ENCODE results near the gene C21orf91.
A peak's percentile ranks its signal among the peaks of the same experiment; 100 is the strongest.

The C21orf91 gene

DNA sequence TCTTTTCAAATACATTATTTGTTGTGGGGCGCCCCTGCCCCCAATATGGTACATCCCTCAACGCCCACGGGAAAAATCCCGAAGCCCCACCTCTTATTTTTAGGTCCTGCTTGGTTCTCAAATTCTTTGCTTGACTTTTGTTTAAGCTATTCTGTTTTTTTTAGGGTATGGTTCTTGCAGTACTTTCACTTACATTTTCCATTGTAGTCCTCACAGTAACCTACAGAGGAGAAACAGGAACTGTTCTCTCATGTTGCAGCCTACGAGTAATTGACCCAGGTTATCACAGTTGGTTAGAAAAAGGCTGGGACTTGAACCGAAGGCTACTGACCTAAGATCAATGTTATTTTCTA lies 697 bp upstream of the C21orf91 start:
- peak; percentile 41 for DNase-seq (ENCODE audit: extremely low read depth, low read depth)
- TF ChIP-seq, protein P1, sequence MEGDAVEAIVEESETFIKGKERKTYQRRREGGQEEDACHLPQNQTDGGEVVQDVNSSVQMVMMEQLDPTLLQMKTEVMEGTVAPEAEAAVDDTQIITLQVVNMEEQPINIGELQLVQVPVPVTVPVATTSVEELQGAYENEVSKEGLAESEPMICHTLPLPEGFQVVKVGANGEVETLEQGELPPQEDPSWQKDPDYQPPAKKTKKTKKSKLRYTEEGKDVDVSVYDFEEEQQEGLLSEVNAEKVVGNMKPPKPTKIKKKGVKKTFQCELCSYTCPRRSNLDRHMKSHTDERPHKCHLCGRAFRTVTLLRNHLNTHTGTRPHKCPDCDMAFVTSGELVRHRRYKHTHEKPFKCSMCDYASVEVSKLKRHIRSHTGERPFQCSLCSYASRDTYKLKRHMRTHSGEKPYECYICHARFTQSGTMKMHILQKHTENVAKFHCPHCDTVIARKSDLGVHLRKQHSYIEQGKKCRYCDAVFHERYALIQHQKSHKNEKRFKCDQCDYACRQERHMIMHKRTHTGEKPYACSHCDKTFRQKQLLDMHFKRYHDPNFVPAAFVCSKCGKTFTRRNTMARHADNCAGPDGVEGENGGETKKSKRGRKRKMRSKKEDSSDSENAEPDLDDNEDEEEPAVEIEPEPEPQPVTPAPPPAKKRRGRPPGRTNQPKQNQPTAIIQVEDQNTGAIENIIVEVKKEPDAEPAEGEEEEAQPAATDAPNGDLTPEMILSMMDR (IDR thresholded peaks at IDR 0.05; ENCODE audit: low read depth, low read length, missing control alignments), result no peak
- H3K4me3 ChIP-seq (replicated peaks; ENCODE audit: low read depth, low read length), result peak overlapping the region; percentile 86

DNA sequence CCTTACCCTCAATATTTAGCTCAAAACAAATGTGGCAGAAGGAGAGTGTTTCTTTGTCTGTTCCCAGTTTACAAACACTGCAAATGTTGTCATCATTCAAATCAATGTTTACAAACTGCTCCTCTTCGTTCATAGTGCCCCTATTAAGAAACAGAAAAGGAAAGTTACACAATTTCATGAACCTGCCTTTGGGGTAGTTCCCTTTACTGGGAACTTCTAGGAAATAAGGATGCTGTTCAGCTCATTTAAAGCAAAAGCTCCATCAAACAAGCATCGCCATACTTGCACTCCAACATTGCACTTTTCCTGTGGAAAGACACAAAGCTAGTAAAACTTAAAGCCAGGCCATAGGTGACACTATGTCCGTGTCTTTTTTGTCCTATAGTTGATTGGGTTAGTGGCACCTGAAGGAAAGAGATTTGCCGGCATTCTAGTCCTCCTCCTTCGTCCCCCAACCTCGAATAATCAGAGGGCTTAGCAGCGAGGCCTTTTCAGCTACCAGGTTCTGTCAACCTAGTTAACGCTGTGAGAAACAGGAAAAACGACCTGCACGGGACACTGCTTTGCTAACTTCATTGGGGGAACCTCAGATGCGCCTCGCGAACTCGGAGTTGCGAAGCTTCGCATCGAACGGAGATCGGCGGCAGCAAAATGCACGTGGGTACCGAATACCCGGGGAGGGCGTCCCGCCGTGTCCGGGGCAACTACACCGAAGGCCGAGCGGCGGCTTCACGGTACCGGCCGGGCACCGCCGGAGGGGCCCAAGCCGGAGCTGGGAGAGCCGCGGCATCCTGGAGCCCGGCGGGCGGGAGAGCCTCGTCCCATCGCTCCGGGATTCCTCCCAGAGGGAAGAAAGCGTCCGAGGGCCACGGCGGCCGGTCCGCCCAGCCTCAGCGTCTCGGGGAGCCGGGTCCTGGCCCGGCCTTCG lies 706 bp downstream of the C21orf91 start:
- H3K4me3 ChIP-seq (replicated peaks; ENCODE audit: low read depth, low read length), result peak overlapping the region; percentile 86
- DNase-seq (ENCODE audit: extremely low read depth, low read depth), result no peak
- TF ChIP-seq, protein P1 (IDR thresholded peaks at IDR 0.05; ENCODE audit: low read depth, low read length, missing control alignments), result no peak

DNA sequence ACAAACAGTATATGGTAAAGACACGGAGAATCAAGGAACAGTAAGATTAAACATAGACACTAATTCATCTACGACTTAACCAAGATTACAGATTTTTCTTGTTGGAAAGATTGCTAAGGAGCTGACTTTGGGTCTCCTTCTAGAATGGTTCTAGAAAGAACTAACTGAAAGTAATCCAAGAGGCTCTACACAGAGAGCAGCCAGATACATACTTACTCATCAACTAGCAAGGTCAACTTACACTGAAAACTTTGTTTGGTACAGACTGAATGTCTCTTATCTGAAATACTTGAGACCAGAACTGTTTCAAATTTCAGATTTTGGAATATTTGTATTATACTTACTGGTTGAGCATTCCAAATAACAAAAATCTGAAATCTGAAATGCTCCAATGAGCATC lies 5.8 kb downstream of the C21orf91 start:
- no peak overlapping the region for H3K4me3 ChIP-seq (replicated peaks; ENCODE audit: low read depth, low read length)
- TF ChIP-seq, protein P1 (IDR thresholded peaks at IDR 0.05; ENCODE audit: low read depth, low read length, missing control alignments), result no peak
- DNase-seq (ENCODE audit: extremely low read depth, low read depth), result no peak

DNA sequence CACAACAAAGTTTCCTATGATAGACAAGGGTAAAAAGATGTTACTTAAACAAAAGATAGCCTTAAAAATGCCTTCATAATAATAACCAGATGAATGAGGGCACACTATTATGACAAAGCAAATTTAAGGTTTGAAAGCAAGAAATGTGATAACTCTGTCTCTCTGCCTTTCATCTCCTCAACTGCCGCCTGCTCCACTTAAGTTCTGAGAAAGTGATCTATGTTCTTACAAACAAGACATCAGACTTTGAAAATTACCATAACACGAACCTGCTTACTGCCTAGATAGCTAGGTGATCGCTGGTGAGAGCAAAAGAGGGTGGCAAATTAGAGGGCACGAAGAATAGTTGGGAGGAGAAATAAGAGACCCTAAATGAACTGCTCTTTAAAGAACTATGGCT lies 13.2 kb downstream of the C21orf91 start:
- TF ChIP-seq, protein P1 (IDR thresholded peaks at IDR 0.05; ENCODE audit: low read depth, low read length, missing control alignments), result no peak
- DNase-seq (ENCODE audit: extremely low read depth, low read depth), result no peak
- H3K4me3 ChIP-seq (replicated peaks; ENCODE audit: low read depth, low read length), result no peak overlapping the region

DNA sequence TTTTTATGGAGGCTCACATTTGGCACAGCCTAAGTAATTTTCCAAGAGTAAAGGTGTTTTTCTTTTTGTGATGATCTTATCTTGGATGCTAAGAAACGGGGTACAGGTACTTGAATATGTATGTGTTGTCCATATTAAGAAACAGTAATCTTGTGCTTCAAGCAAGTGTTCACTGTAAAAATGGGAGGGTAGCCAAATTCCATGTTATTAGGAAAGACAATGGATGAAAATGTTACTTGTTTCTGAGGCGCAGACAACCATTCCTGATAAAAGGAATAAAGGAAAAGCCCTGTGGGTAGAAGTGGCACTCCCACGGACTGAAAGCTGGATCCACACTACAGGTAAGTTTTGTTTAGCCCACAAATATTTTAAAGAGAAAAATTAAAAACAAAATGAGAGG lies 15.6 kb downstream of the C21orf91 start:
- no peak for DNase-seq (ENCODE audit: extremely low read depth, low read depth)
- no peak overlapping the region for H3K4me3 ChIP-seq (replicated peaks; ENCODE audit: low read depth, low read length)
- TF ChIP-seq, protein P1 (IDR thresholded peaks at IDR 0.05; ENCODE audit: low read depth, low read length, missing control alignments), result no peak

DNA sequence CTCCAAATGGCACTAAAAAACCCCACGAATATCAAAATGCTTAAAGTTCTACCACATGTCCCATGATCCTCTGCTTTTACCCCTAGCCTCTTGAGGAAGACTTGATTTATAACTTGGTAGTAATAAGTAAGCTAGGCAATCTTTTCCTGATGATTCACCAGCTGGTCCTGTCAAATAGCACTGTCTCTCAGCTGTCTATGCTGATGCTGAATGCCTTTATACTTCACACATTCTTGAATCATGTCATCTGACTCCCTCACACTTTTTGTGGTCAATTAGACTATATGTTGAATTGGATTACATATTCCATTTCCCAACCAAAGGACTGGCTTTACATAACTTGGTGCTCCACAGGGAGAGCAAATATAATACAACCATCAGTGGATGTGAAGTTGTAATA lies 16.6 kb downstream of the C21orf91 start:
- H3K4me3 ChIP-seq (replicated peaks; ENCODE audit: low read depth, low read length), result no peak overlapping the region
- TF ChIP-seq, protein P1 (IDR thresholded peaks at IDR 0.05; ENCODE audit: low read depth, low read length, missing control alignments), result no peak
- no peak for DNase-seq (ENCODE audit: extremely low read depth, low read depth)
